OCI-LY7 (cell line): ENCODE results near the gene MIER1.

ENCODE experiments used
- EZH2phosphoT487 ChIP-seq: fragments of 200-600 bp; sonication (generic); IDR thresholded peaks from 2 replicates; pipeline ENCODE4 v1.6.1; 2018; ENCODE audit warnings: low read depth, borderline replicate concordance, mild to moderate bottlenecking, mixed run types, antibody characterized with exemption, low read length, moderate library complexity, mixed read lengths
- TF ChIP-seq, protein P1 (sequence below): fragments of 200-600 bp; sonication (generic); conservative IDR thresholded peaks from 2 replicates; pipeline ENCODE4 v1.5.1; 2014; ENCODE audit warnings: mild to moderate bottlenecking, antibody characterized with exemption, low read length, moderate library complexity, mixed read lengths

DNA sequence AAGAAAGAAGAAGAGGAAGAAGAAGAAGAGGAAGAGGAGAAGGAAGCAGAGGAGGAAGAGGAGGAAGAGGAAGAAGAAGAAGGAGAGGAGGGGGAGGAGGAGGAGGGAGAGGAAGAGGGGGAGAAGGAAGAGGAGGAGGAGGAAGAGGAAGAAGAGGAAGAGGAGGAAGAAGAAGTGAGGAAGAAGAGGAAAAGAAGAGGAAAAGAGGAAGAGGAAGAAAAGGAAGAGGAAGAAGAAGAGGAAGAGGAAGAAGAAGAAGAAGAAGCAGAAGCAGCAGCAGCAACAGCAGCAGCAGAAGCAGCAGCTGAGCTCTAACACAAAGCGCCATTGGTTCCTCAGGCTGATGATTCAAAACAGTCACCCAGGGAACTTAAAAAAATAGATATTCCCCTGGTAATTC, 34.2 kb upstream of the MIER1 start:
- TF ChIP-seq, protein P1, sequence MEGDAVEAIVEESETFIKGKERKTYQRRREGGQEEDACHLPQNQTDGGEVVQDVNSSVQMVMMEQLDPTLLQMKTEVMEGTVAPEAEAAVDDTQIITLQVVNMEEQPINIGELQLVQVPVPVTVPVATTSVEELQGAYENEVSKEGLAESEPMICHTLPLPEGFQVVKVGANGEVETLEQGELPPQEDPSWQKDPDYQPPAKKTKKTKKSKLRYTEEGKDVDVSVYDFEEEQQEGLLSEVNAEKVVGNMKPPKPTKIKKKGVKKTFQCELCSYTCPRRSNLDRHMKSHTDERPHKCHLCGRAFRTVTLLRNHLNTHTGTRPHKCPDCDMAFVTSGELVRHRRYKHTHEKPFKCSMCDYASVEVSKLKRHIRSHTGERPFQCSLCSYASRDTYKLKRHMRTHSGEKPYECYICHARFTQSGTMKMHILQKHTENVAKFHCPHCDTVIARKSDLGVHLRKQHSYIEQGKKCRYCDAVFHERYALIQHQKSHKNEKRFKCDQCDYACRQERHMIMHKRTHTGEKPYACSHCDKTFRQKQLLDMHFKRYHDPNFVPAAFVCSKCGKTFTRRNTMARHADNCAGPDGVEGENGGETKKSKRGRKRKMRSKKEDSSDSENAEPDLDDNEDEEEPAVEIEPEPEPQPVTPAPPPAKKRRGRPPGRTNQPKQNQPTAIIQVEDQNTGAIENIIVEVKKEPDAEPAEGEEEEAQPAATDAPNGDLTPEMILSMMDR = no peak
- TF ChIP-seq EZH2phosphoT487 = no peak
